ENCODE measurements around the gene RABAC1. TPM values are rescaled to one million over a fixed set of nuclear protein-coding genes. Genes with fewer than 3 reads are reported as not detected.

The RABAC1 gene
- total RNA-seq, 1 donor from 2014 or later, result 41.3 TPM

DNA sequence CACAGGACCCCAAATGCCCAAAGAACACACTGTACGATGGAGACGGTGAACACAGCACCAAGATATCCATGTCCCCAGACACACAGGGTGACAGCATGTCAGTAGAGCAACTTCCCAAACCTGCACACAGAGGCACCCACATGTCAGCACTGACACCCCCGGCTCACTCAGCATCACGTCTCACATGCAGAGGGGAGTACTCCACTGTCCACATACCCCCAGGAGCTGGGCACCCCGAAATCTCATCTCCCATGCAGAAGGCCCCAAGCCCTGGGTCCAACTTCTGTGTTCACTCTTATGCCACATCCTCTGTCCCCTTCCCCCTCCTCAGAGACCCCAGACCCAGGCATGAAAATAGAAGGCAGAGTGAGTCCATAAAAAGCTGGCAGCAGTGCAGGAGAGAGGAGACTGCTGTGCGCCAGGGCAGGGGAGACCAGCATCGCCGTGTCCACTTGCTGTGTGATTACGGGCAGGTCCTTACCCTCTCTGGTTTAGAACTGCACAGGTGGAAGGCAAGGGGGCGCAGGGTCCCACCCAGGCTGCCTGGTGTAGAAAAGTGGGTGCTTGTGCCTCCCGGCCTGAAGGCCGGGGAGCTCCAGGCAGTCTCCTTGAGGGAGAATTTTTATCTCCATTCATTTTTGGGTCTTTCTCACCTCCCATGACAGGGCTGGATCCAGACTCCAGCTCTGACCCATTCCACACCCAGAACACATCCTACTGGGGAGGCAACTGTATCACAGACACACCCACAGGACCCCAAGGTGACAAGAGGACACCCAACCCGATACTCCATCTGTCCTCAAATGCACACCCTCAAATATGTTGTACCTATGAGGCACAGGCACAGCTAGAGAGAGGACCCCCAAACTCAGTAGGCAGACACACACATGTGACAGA is 47.9 kb downstream of the RABAC1 start:
- intact Hi-C loops (cut with micrococcal nuclease), result no loop called here
- Mint-ChIP-seq H3K36me3 (ENCODE audit: low read depth) (peaks cover 20% of the 10 kb centered on the region), H3K27me3 (ENCODE audit: insufficient read depth) (peaks cover 23% of the 10 kb centered on the region), H3K4me3 (no peak overlapping the region), H3K27ac (peak overlapping the region; percentile 61), H3K9me3 (no peaks in the 10 kb centered on the region), H3K4me1 (ENCODE audit: low read depth) (peaks cover 15% of the 10 kb centered on the region)
- no peak for DNase-seq (ENCODE audit: low spot score)

DNA sequence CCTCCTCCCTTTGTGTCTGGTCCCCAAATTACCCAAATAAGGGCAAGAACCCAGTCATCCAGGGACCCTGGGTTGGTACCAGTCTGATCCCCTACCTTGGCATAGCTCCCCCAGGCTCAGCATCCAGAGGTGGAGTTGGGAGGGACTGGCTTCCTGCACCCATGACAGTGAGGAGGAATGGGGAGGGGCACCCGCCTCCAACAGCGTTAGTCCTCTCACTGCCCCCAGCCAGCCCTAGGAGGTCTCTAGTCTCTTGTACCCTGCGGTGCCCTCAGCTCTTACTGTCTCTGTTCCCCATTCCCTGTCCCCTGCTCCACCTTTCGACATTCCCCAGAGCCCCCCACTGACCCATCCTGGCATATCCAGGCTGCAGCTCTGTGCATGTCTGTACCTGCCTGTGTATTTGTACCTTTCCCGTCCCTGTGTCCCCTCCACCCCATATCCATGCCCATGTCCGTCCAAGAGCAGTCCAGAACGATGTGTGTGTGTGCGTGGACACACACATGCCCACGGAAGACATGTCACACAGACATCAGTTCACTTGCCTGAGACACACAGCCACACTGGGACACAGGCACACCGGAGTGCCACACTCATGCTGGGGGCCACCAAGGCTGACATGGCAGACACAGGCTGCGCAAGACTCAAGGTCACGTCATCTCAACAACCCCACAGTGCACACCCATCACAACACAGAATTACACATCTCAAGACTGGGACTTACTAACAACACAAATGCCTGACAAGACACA is 48.7 kb downstream of the RABAC1 start:
- peaks cover 15% of the 10 kb centered on the region for H3K4me1 Mint-ChIP-seq (ENCODE audit: low read depth)
- no peak overlapping the region for H3K27ac Mint-ChIP-seq
- H3K9me3 Mint-ChIP-seq, result no peaks in the 10 kb centered on the region
- peaks cover 23% of the 10 kb centered on the region for H3K27me3 Mint-ChIP-seq (ENCODE audit: insufficient read depth)
- H3K4me3 Mint-ChIP-seq, result no peak overlapping the region
- DNase-seq (ENCODE audit: low spot score), result no peak
- intact Hi-C loops (cut with micrococcal nuclease), result no loop called here
- peaks cover 25% of the 10 kb centered on the region for H3K36me3 Mint-ChIP-seq (ENCODE audit: low read depth)

GRCh38 chr19:41909706-41910105 is 49.4 kb downstream of the RABAC1 start:
- Mint-ChIP-seq H3K4me1 (ENCODE audit: low read depth) (peaks cover 16% of the 10 kb centered on the region), H3K27me3 (ENCODE audit: insufficient read depth) (peaks cover 23% of the 10 kb centered on the region)
- no peak for DNase-seq (ENCODE audit: low spot score)

DNA sequence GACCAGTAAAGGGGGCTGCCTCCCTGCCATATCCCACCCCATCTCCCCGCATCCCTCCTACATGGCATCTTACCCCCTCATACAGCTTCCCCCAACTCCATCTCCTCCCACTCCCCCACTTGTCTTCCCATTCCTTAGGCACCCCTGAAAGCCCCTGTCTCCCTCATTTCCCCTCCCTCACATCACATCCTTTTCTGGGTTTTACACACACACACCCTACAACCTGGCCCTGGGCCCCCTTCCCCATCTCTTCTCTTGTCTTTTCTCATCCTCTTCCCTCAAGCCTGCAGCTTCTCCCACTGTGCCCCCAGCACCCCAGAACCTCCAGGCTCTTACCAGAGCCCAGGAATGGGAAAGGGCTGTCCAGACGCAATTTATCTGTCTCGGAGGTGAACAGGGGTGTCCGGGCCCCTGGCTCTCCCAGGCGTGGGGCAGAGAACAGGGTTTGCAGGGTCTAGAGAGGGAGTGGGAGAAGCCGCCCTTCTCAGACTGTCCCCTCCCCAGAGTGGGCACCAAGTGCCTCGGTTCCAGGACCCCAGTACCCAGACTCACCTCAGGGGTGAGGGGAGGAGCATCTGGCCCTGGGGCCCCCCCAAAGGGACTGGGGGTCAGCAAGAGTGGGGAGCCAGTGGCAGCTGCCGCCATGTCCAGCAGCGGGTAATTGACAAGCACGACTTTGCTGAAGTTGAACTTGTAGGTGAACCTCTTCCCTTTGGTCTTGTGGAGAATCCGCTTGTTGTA is 50.2 kb downstream of the RABAC1 start:
- H3K27me3 Mint-ChIP-seq (ENCODE audit: insufficient read depth), result peaks cover 18% of the 10 kb centered on the region
- no peak for DNase-seq (ENCODE audit: low spot score)
- H3K4me1 Mint-ChIP-seq (ENCODE audit: low read depth), result peaks cover 23% of the 10 kb centered on the region
- no peaks in the 10 kb centered on the region for H3K9me3 Mint-ChIP-seq
- H3K27ac Mint-ChIP-seq, result no peak overlapping the region
- intact Hi-C loops (cut with micrococcal nuclease), result no loop called here
- H3K4me3 Mint-ChIP-seq, result no peak overlapping the region
- peaks cover 37% of the 10 kb centered on the region for H3K36me3 Mint-ChIP-seq (ENCODE audit: low read depth)

More at GRCh38 chr19:41909706-41910105, 49.4 kb downstream of the RABAC1 start:
- Mint-ChIP-seq H3K9me3 (no peaks in the 10 kb centered on the region), H3K36me3 (ENCODE audit: low read depth) (peaks cover 30% of the 10 kb centered on the region), H3K27ac (no peak overlapping the region), H3K4me3 (no peak overlapping the region)
- intact Hi-C loops (cut with micrococcal nuclease), result no loop called here

GRCh38 chr19:41907994-41908615 is 51.0 kb downstream of the RABAC1 start:
- H3K27ac Mint-ChIP-seq, result no peak overlapping the region
- H3K4me1 Mint-ChIP-seq (ENCODE audit: low read depth), result peaks cover 23% of the 10 kb centered on the region
- H3K9me3 Mint-ChIP-seq, result no peaks in the 10 kb centered on the region
- intact Hi-C loops (cut with micrococcal nuclease), result no loop called here
- DNase-seq (ENCODE audit: low spot score), result no peak
- H3K36me3 Mint-ChIP-seq (ENCODE audit: low read depth), result peaks cover 41% of the 10 kb centered on the region
- H3K4me3 Mint-ChIP-seq, result no peak overlapping the region
- H3K27me3 Mint-ChIP-seq (ENCODE audit: insufficient read depth), result peaks cover 12% of the 10 kb centered on the region

GRCh38 chr19:41906916-41907680 is 52.0 kb downstream of the RABAC1 start:
- Mint-ChIP-seq H3K27me3 (ENCODE audit: insufficient read depth) (peaks cover 6% of the 10 kb centered on the region), H3K9me3 (no peaks in the 10 kb centered on the region), H3K4me3 (no peak overlapping the region), H3K36me3 (ENCODE audit: low read depth) (peaks cover 49% of the 10 kb centered on the region), H3K27ac (peak overlapping the region; percentile 71), H3K4me1 (ENCODE audit: low read depth) (peaks cover 23% of the 10 kb centered on the region)
- no peak for DNase-seq (ENCODE audit: low spot score)
- intact Hi-C loops (cut with micrococcal nuclease), result no loop called here

Other genes starting within 250 kb of the RABAC1 start
- gene CEACAM6, start 203.8 kb downstream of the RABAC1 start, total RNA-seq, result not detected in 2 replicates
- not detected in 2 replicates for gene CEACAM3, start 162.7 kb downstream of the RABAC1 start, total RNA-seq
- gene LYPD4, start 114.6 kb downstream of the RABAC1 start, total RNA-seq, result not detected in 2 replicates
- gene DMRTC2, start 114.3 kb downstream of the RABAC1 start, total RNA-seq, result not detected in 2 replicates
- gene RPS19, start 99.1 kb downstream of the RABAC1 start, total RNA-seq, result 2,887 and 2,906 TPM in 2 replicates
- 2.7 and 2.9 TPM in 2 replicates for gene CD79A, start 82.0 kb downstream of the RABAC1 start, total RNA-seq
- 386 and 392 TPM in 2 replicates for gene ARHGEF1, start 76.1 kb downstream of the RABAC1 start, total RNA-seq
- 3.1 TPM in 2 replicates for gene ERFL, start 30.9 kb downstream of the RABAC1 start, total RNA-seq
- gene ATP1A3, start 34.9 kb upstream of the RABAC1 start, total RNA-seq, result 0.93 and 1.4 TPM in 2 replicates
- 3.9 TPM in 2 replicates for gene GRIK5, start 110.9 kb upstream of the RABAC1 start, total RNA-seq
- 17.5 and 17.8 TPM in 2 replicates for gene ZNF574, start 116.8 kb upstream of the RABAC1 start, total RNA-seq
- 64.0 and 65.8 TPM in 2 replicates for gene POU2F2, start 173.1 kb upstream of the RABAC1 start, total RNA-seq